NCI-H2081 treated with DMSO at 0.1 percent for 48 hours (cell line): ENCODE measurements around the gene KIF25.
"Not testable (repeated sequence)": the region's sequence is repeated elsewhere in the genome, so short reads cannot be mapped to it uniquely, and the experiment has no call there.

Experiments
- DNase-seq: peaks from one replicate; lab custom pipeline; 2025; lab: John Stamatoyannopoulos, UW

The KIF25 gene

GRCh38 chr6:167975458-167975857, 22.0 kb upstream of the KIF25 start:
- DNase-seq, result no peak

GRCh38 chr6:167976116-167976657, 21.3 kb upstream of the KIF25 start:
- not testable (repeated sequence) for DNase-seq

DNA sequence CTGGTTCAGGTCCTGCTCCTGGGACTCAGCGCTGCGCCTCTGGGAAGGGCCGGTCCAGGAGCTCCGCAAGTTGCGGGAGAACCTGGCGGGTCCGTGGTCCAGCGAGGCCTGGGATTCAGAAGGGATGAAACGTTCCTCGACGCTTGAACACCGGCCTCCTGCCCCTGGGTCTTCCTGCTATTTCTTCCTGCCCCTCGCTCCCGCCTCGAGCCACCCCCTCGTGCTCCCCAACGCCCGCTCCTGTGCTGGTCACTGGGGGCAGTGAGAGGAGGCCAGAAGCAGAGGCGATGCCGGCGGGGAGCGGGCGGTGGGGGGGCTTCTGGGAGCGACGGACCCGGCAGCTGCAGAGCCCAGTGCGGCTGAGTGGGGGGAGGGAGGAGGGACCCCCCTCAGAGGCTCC, 20.8 kb upstream of the KIF25 start:
- no peak for DNase-seq

- no peak for DNase-seq
These were observed 19.6 kb upstream of the KIF25 start for GRCh38 chr6:167977717-167978467.

- DNase-seq, result no peak
These were observed 18.9 kb upstream of the KIF25 start for GRCh38 chr6:167978607-167979006.

GRCh38 chr6:167979436-167980139, 17.9 kb upstream of the KIF25 start:
- DNase-seq, result no peak

GRCh38 chr6:167980911-167981580, 16.4 kb upstream of the KIF25 start:
- no peak for DNase-seq

- no peak for DNase-seq
These were observed 15.5 kb upstream of the KIF25 start for GRCh38 chr6:167981916-167982462.

- no peak for DNase-seq
These were observed 13.2 kb upstream of the KIF25 start for GRCh38 chr6:167984144-167984719.

- no peak for DNase-seq
These were observed 12.4 kb upstream of the KIF25 start for GRCh38 chr6:167984876-167985604.

DNA sequence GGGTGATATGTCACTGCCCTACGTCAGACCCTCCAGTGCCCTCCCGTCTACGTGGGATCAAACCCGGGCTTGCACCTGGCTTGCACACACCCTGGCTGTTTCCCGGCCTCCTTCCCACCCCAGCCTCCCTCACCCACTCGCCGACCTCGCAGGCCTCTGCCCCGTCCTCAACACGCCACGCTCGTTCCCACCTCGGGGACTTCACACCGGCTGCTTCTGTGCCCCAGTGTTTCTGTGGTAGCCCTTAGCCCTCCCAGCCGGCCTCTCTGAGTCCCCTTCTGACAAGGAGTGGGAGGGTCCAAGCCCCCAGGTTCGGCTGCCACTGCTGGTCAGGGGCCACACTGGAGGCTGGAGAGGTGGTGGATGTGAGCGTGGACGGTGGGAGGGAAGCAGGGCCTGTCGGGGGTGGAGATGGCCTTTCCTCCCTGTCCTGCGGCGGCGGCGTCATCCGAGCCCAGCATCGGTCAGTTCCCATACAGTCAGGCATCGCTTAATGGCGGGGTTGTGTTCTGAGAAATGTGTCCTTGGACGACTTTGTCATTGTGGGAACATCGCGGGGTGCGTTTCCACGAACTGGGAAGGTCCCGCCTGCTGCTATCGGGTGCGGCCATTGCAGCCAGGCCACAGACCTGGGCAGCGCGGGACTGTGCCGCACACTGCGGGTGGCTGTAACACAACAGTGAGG, 11.4 kb upstream of the KIF25 start:
- no peak for DNase-seq

DNA sequence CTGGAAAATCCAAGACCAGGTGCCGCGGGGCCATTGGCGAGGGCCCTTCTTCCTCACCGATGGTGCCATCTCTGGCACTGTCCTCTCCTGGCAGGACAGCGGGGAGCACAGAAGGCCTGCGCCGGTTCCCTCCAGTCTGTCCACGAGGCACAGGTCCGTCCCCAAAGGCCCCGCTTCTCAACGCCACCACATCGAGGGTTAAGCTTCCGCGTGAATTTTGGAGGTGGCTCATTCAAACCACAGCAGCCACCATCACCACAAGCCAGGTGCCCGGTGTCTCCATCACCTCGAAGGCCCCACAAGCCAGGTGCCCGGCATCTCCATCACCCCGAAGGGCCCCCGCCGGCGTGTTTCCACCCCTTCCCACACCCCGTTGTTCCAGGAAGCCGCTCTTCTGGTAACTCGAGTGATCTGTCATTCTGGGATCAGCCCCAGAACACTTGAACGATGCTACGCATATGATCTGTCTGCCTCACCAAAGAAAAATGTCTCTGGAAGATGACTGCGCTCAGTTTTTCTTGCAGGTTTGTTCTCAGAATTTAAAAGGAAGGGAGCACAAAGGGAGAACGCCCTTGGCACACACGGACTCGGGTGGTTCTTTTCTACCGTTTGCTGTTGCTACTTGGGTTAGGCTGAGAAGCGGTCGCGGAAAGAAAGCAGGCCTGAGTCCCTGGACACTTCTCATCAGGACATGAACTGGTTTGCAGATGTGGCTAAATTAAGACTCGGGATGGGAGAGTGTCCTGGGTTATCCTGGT, 9.9 kb upstream of the KIF25 start:
- no peak for DNase-seq

DNA sequence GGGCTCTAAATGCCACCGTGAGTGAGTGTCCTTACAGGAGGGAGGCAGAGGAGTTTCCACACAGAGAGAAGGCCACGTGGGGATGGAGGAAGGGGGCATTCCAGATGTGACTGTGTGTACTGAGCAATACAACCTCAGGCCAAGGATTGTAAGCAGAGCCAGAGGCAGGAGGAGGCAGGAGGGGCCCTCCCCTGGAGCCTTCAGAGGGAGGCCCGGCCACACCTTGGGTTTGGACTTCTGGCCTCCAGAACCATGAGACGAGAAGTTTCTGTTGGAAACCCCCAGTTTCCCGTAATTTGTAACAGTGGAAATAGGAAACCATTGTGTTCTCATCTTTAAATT, 9.3 kb upstream of the KIF25 start:
- no peak for DNase-seq

- DNase-seq, result no peak
These were observed 8.3 kb upstream of the KIF25 start for GRCh38 chr6:167988945-167989841.

- no peak for DNase-seq
These were observed 7.2 kb upstream of the KIF25 start for GRCh38 chr6:167990016-167990945.

- no peak for DNase-seq
These were observed 4.3 kb upstream of the KIF25 start for GRCh38 chr6:167993169-167993568.

GRCh38 chr6:167993831-167994230, 3.6 kb upstream of the KIF25 start:
- no peak for DNase-seq

DNA sequence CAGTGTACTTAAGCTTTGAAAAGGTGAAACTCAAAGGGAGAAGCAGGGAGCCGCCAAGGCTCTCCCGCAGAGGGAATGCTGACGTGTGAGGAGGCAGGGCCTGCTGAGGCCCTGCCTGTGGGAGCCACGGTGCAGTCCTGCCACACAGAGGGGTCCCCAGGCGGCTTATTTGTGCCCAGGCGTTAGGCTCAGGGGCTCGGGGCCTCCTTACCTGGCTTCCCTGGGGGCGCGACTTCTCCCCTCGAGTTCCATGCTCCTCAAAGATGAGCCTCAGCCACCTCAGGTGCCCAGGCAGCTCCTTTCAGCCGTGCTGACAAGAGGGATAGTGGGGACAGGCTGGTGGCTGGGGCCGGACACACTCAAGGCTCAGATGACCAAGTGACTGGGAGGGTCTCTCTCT, 2.2 kb upstream of the KIF25 start:
- DNase-seq, result no peak
